Activated CD8-positive, alpha-beta memory T cell treated with anti-CD3 and anti-CD28 coated beads, Interleukin-2, amount 50 U/mL, for 24 hours (primary cell): ENCODE data around the gene RNF183.
"Not testable (repeated sequence)": the region's sequence is repeated elsewhere in the genome, so short reads cannot be mapped to it uniquely, and the experiment has no call there.

Experiments used
- DNase-seq: peaks from one replicate; pipeline ENCODE4 v3.0.0-alpha.2; 2020; ENCODE audit errors: extremely low read depth

RNF183 gene

DNA sequence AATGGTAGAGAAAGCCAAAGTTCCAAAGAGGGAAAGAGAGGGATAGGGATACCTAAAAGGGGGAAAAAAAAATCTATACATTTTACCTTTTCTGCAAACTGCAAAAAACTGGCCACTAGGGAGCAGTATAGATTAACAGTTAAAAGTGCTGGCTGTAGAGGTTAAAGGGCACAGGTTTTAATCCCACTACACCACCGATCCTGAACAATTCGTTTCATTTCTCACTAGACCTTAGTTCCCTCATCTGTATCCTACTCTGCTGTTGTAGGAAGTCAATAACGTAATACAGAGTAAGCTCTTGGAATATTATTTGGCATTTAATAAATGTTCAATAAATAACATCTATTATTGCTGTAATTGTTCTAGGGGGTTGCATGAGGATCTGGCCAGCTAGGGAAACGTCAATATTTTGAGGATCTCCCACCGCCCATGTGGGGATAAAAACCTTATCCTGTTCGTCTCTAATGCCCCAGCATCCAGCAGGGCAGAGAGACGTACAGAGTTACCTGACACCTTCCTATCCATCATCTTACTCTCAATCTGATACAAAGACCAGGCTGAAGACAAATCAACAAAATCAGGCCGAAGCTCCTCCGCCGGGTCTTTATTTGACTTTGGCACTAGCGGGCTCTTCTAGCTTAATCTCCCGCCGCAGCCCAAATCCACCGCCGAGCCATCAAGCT, 28.6 kb downstream of the RNF183 start:
- peak; percentile 3 for DNase-seq

DNA sequence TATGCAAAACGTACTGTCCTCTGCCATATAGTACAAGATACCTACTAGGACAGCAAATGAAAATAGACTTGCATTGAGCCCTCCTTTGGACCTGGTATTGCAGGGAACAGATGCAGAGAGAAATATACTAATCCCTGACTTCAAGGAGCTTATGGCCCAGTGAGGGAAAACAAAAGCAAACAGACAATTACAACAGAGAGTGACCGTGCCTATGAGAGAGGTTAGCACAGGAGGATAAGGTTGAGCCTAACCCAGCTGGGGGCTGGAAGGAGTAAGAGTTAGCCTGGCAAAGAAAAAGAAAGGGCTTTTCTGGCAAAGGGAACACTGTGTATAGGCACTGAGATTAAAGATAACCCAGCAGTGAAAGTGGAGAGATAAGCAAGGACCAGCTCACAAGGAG, 33.3 kb downstream of the RNF183 start:
- no peak for DNase-seq

DNA sequence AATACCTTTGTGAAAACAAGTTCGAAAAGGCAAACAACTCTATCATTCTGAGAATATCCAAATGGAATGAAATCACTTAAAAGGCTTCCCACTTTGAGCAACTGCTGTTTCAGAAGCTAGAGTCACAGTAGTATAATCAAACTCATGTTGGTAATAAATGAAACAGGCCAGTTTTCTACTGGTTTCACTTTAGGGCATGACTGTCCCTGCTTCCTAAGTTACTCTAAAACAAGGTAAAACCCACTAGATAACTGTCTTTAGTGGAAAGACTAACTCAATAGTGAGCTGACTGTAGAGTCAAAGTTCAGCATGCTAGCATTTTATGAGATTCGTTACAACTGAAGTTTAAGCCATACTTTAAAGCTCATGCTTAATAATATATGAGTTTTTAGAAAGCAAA, 33.8 kb downstream of the RNF183 start:
- no peak for DNase-seq

DNA sequence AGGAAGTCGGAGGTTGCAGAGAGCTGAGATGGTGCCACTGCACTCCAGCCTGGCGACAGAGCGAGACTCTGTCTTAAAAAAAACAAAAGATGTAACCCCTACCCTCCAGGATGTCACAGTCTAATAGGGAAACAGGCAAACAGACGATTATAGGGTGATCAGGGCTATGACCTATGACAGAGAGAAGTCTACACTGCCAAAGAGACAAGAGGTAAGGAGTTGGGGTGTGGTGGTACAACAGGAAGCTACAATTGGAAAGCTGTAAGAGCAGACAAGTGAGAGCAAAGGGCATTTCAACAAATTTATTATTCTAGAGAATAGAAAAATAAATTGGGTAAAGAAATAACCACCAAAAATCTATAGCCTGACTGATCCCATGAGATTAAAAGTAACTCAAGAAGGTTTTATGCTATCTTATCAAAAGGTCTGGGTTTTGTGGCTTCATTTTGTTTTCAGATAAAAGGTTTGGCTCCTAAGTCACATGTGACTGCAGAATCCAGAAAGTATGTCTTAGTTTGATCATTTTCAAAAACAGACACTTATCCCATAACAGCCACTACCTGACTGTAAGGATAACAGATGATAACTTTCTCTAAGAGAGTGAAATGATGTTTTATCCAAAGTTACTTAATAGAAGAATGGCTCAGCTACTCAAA, 35.1 kb downstream of the RNF183 start:
- no peak for DNase-seq

DNA sequence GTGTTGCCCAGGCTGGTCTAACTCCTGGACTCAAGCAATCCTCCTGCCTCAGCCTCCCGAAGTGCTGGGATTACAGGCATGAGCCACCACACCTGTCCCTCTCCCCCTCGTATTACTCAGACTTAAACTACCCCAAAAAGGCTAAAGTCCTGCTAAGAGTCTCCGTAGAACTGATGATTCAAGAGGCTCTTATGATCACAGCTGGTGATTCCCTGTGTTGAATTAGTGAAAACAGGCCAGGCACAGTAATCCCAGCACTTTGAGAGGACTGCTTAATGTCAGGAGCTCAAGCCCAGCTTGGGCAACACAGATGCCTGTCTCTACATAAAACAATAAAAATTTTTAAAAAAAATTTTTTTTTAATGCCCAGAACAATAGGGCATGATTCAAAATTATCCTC, 37.0 kb downstream of the RNF183 start:
- no peak for DNase-seq

DNA sequence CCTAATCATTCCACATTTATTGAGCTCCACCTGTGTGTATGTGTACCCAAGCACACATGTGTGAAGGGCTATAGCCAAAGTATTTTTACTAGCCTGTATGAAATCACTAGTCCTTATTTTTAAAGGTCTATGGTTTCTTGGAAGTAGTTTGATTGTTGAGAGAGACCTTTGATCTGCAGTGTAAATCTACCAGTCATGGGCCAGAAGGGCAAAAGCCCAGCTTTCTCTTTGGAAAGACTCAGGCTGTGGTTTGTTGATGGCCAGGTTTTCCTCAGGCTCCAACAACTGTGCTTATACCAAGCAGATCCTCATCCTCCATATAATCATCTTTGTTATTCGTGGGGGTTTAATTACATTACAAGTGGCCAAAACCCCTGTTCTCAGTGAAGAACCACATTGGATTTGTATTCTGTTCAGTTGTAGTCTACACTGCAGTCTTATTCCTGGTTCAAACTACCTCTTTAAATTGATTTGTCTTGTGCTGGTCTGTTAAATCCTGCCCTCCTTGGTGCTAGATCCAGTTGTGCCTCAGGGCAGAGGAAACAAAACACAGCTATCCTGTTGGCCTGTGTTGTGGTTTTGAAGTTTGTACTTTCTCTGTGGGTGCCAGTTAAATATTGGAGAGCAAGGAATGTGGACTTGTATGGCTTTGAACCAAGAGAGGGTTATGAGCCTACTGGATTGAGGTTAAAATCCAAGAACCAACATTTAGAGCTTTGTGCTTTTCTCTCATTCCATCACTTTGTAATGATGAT, 41.1 kb downstream of the RNF183 start:
- no peak for DNase-seq

DNA sequence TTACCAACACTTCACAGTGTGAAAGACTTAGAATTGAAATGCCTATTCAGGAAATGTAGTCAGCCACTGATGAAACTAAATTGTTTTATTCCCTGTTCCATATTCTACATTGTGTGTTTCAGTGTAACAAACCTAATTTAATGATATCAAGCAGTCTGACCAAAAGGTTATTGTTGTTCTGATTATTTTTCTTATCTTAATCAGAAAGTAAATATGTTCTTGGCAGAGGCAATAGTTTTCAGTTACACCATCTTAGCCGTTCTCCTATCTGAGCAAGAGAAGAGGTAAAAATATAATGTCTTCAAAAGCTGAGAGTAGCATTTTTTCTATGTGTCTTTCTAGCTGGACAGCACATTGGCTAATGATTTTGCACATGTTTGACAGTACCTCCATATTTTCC, 44.9 kb downstream of the RNF183 start:
- no peak for DNase-seq

DNA sequence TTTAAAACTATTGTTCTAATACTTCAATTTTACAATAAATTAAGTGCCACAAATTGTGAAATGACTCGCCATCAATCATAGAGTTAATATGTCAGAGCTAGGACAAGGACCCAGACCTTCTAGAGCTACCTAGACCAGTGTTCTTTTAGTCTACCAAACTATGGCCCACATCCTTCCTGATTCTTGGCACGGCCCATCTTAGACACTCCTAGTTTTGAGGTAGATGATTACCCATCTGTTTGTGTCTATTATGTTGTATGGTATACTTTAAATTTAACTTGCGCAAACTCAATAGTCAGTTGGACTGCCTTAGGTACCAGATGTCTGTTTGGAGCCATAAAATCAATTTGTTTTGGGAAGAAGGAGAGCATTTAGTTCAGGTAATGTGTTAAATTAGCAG, 45.3 kb downstream of the RNF183 start:
- DNase-seq = no peak

DNA sequence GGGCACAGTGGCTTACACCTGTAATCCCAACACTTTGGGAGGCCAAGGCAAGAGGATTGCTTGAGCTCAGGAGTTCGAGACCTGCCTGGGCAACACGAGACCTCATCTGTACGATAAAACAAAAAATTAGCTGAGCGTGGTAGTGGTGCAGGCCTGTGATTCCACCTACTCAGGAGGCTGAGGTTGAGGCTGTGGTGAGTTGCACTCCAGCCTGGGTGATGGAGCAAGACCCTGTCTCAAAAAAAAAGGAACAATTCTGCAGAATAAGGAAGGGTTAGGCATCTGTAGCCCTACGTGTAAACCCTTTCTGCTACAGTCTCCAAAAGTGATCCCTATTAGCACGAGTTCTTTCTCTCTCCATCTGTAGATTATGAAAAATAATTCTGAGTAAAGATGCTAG, 47.7 kb downstream of the RNF183 start:
- DNase-seq = no peak

DNA sequence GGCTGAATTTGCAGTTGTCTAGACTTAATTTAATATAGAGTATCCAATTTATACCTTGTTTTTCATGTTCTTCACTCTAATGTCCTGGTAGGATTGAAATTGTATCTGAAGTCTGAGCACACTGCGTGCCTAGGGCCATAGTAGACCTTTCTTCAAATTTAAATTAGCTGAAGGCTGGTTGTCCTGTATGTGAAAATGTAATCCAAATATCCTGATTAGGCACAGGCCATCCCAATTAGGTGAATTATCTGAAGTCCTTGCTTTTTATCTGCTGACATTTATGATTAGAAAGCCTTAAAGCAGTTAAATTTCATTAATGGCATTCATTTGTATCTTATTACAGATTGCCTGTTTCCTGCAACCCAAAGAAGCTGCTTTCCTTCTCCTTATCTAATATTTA, 48.2 kb downstream of the RNF183 start:
- no peak for DNase-seq

DNA sequence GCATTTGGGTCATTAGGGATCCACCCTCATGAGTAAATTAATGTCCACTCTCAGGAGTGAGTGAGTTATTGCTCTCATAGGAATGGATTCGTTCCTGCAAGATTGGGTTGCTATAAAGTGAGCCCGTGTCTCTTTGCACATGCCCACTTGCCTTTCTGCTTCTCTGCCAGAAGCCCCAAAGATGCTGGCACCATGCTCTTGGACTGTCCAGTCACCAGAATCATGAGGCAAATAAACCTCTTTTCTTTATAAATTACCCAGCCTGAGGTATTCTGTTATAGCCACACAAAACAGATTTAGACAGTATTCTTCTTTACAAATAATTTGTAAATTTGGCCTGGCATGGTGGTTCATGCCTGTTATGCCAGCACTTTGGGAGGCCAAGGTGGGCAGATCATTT, 52.4 kb downstream of the RNF183 start:
- DNase-seq = no peak

DNA sequence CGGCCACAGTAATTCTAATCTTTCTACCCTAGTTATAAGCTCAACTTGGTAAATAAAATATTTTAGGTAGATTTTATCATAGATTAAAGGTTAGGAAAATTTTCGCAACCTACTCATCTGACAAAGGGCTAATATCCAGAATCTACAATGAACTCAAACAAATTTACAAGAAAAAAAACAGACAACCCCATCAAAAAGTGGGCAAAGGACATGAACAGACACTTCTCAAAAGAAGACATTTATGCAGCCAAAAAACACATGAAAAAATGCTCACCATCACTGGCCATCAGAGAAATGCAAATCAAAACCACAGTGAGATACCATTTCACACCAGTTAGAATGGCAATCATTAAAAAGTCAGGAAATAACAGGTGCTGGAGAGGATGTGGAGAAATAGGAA, 53.5 kb downstream of the RNF183 start:
- DNase-seq = not testable (repeated sequence)

DNA sequence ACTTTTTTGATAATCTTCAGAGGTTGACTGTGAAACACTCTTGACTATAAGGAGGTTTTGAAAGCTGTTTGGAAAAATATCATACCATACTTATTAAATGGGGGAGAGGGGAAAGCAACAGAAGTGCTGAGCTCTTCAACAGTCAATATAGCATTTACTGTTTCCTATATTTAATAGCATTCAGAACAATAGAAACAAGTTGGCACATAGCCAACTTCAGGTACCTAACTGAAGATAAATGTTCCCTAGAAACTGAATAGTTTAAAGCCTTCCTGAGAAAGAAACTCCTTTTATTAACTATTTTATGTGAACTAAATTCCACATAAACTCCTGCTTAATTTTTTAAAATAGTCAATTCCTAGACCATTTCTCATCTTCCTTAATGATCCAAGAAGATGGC, 55.5 kb downstream of the RNF183 start:
- DNase-seq = no peak
